PFSK-1 (cell line): Measurements from ENCODE around the gene RILPL2.

ENCODE experiments used
- FOXP2 ChIP-seq: optimal IDR thresholded peaks from 2 replicates; pipeline ENCODE3; 2011; ENCODE audit warnings: borderline replicate concordance, control low read depth, inconsistent platforms; ENCODE audit not compliant: insufficient read depth; ENCODE audit errors: extremely low read length, extremely low read depth
- POLR2AphosphoS5 ChIP-seq: IDR thresholded peaks from 2 replicates; pipeline ENCODE4 v1.6.1; 2012; ENCODE audit warnings: low read depth, mild to moderate bottlenecking, control low read depth, low read length, moderate library complexity
- REST ChIP-seq, 2 experiments: IDR thresholded peaks; 2 replicates each; pipeline versions ENCODE4 v1.6.1 to v1.8.0; 2011 to 2012; ENCODE audit warnings: low read depth in 2 of 2, low read length in 2 of 2, control low read depth in 1 of 2, inconsistent platforms in 1 of 2, mild to moderate bottlenecking in 1 of 2, moderate library complexity in 1 of 2; ENCODE audit not compliant: insufficient read depth in 1 of 2
- SIN3A ChIP-seq: IDR thresholded peaks from 2 replicates; pipeline ENCODE4 v1.6.1; 2012; ENCODE audit warnings: mild to moderate bottlenecking, low read length, moderate library complexity, borderline replicate concordance; ENCODE audit not compliant: insufficient read depth
- TAF1 ChIP-seq: IDR thresholded peaks from 2 replicates; pipeline ENCODE4 v1.6.1; 2012; ENCODE audit warnings: low read length, control low read depth, borderline replicate concordance; ENCODE audit not compliant: insufficient read depth

Gene RILPL2

GRCh38 chr12:123445388-123446332, 9.2 kb upstream of the RILPL2 start:
- no peak for TF ChIP-seq SIN3A
- TF ChIP-seq FOXP2, result no peak
- no peak for TF ChIP-seq REST (IDR thresholded peaks at IDR 0.05; ENCODE audit: insufficient read depth in 1 of 2, low read depth in 2 of 2, low read length in 2 of 2)
- TF ChIP-seq POLR2AphosphoS5, result no peak
- TF ChIP-seq TAF1, result no peak

GRCh38 chr12:123444092-123445026, 7.9 kb upstream of the RILPL2 start:
- TF ChIP-seq FOXP2 (no peak), SIN3A (no peak), TAF1 (no peak), POLR2AphosphoS5 (no peak), REST (IDR thresholded peaks at IDR 0.05; ENCODE audit: insufficient read depth in 1 of 2, low read depth in 2 of 2, low read length in 2 of 2) (no peak)

- TF ChIP-seq SIN3A (no peak), TAF1 (no peak), FOXP2 (no peak), REST (IDR thresholded peaks at IDR 0.05; ENCODE audit: insufficient read depth in 1 of 2, low read depth in 2 of 2, low read length in 2 of 2) (no peak), POLR2AphosphoS5 (no peak)
These were observed 6.3 kb upstream of the RILPL2 start for GRCh38 chr12:123442774-123443173.

- TF ChIP-seq POLR2AphosphoS5, result no peak
- TF ChIP-seq REST (IDR thresholded peaks at IDR 0.05; ENCODE audit: insufficient read depth in 1 of 2, low read depth in 2 of 2, low read length in 2 of 2), result no peak
- TF ChIP-seq TAF1, result no peak
- TF ChIP-seq FOXP2, result no peak
- TF ChIP-seq SIN3A, result no peak
These were observed 5.2 kb upstream of the RILPL2 start for GRCh38 chr12:123441523-123442164.
